HepG2 (cell line): ENCODE data around the gene CNTN4. TPM values are rescaled to one million over a fixed set of nuclear protein-coding genes. Genes with fewer than 3 reads are reported as not detected.

Experiments
- ATAC-seq: fragments of 200-7000 bp; cut with Tn5 transposase; 3 replicates; pipeline ENCODE4 v1.9.1; 2020; ENCODE audit warnings: mild to moderate bottlenecking, moderate library complexity
- BruUV-seq: library from RNA; stranded (reverse); fragments of 400-500 nt; replicated peaks from 2 replicates; lab custom pipeline; 2021; lab: Mats Ljungman, UMichigan
- CTCF ChIA-PET: fragments of 300-600 bp; formaldehyde crosslinking; extraction: SDS; loops from one replicate; lab custom pipeline; 2021; ENCODE audit warnings: low total read pairs, inconsistent platforms, low intra/inter-chr PET ratio; lab: Yijun Ruan, JAX
- POLR2A ChIA-PET: fragments of 350-600 bp; sonication (Branson Sonifier 250); formaldehyde crosslinking; loops from one replicate; lab custom pipeline; 2020; ENCODE audit warnings: antibody characterized with exemption, inconsistent platforms; lab: Yijun Ruan, JAX
- DNase-seq: peaks from one replicate; pipeline ENCODE4 v3.0.0-alpha.2; 2015; ENCODE audit warnings: low spot score
- FAIRE-seq: peaks from 3 replicates; lab custom pipeline; 2011; peaks lifted over from hg19 to GRCh38; lab: Jason Lieb, UNC
- H2AFZ ChIP-seq: one replicate; pipeline ENCODE4 v1.6.1; 2011; ENCODE audit warnings: low read length, inconsistent platforms
- H3K27ac ChIP-seq: fragments of 300-600 bp; 3 replicates; pipeline ENCODE4 v1.8.0; 2011; ENCODE audit warnings: mixed run types, mild to moderate bottlenecking, mixed read lengths, low read length, inconsistent platforms; ENCODE audit not compliant: insufficient read depth; ENCODE audit errors: extremely low read length
- H3K27me3 ChIP-seq, 2 experiments: fragments of 200-600 bp in 1 of 2; 2 replicates in 1 of 2; 3 replicates in 1 of 2; pipeline versions ENCODE4 v1.6.0 to v1.8.0; 2011; ENCODE audit warnings: low read length in 2 of 2, mild to moderate bottlenecking in 2 of 2, moderate library complexity in 2 of 2, inconsistent platforms in 1 of 2; ENCODE audit not compliant: insufficient read depth in 2 of 2, control insufficient read depth in 1 of 2
- H3K36me3 ChIP-seq, 2 experiments: fragments of 200-600 bp in 1 of 2; replicated peaks in 1 of 2; 2 replicates in 1 of 2; 3 replicates in 1 of 2; pipeline versions ENCODE4 v1.5.1 to v1.8.0; 2011; ENCODE audit warnings: low read length in 2 of 2, inconsistent platforms in 1 of 2; ENCODE audit not compliant: insufficient read depth in 2 of 2, control insufficient read depth in 1 of 2
- H3K4me1 ChIP-seq: 2 replicates; pipeline ENCODE4 v1.5.1; 2012; ENCODE audit warnings: low read length, inconsistent platforms; ENCODE audit not compliant: insufficient read depth
- H3K4me2 ChIP-seq: 2 replicates; pipeline ENCODE4 v1.6.0; 2011; ENCODE audit warnings: low read depth, low read length, inconsistent platforms
- H3K4me3 ChIP-seq, 3 experiments: fragments of 200-600 bp in 1 of 3; sonication (generic), shearing (Covaris generic) in 1 of 3; replicated peaks in 1 of 3; 2 replicates each; pipeline ENCODE4 v1.5.1; 2011 to 2016; ENCODE audit warnings: low read length in 3 of 3, inconsistent platforms in 2 of 3, low read depth in 2 of 3, mild to moderate bottlenecking in 2 of 3, control low read depth in 1 of 3, mixed read lengths in 1 of 3; ENCODE audit not compliant: insufficient read depth in 1 of 3
- H3K79me2 ChIP-seq: one replicate; pipeline ENCODE4 v1.6.1; 2011; ENCODE audit warnings: low read length, inconsistent platforms; ENCODE audit not compliant: insufficient read depth
- H3K9ac ChIP-seq: 2 replicates; pipeline ENCODE4 v1.6.0; 2011; ENCODE audit warnings: mild to moderate bottlenecking, low read depth, low read length, inconsistent platforms; ENCODE audit not compliant: insufficient read depth
- H3K9me3 ChIP-seq: 2 replicates; pipeline ENCODE4 v1.5.1; 2012; ENCODE audit warnings: mild to moderate bottlenecking, low read length
- H4K20me1 ChIP-seq: 2 replicates; pipeline ENCODE4 v1.6.0; 2011; ENCODE audit warnings: inconsistent platforms, mild to moderate bottlenecking, low read length, moderate library complexity; ENCODE audit not compliant: insufficient read depth
- ATF3 ChIP-seq: sonication (generic); formaldehyde crosslinking; IDR thresholded peaks from 2 replicates; pipeline ENCODE4 v1.4.0; 2020; ENCODE audit warnings: missing genetic modification reagents
- CBX2 ChIP-seq, 2 experiments: fragments of 200-600 bp in 1 of 2; sonication (generic); formaldehyde crosslinking in 1 of 2; IDR thresholded peaks; 2 replicates each; pipeline versions ENCODE4 v1.7.0 to v1.8.1; 2018 to 2022; ENCODE audit warnings: low read depth in 2 of 2, low read length in 1 of 2, mild to moderate bottlenecking in 1 of 2, missing genetic modification reagents in 1 of 2
- CENPT ChIP-seq: sonication (generic); formaldehyde crosslinking; IDR thresholded peaks from 2 replicates; pipeline ENCODE4 v1.8.0; 2022; ENCODE audit warnings: low read depth, mild to moderate bottlenecking, moderate library complexity, missing genetic modification reagents
- EP300 ChIP-seq, 3 experiments: sonication (generic) in 1 of 3; formaldehyde crosslinking in 1 of 3; IDR thresholded peaks; 2 replicates each; pipeline versions ENCODE4 v1.5.1 to v1.6.1; 2011 to 2020; ENCODE audit warnings: low read depth in 2 of 3, low read length in 2 of 3, borderline replicate concordance in 1 of 3, improper control_type of control experiment in 1 of 3, mild to moderate bottlenecking in 1 of 3, missing genetic modification reagents in 1 of 3, moderate library complexity in 1 of 3
- FOXA3 ChIP-seq: IDR thresholded peaks from 2 replicates; pipeline ENCODE4 v1.6.1; 2016; ENCODE audit warnings: missing genetic modification reagents, missing compliant biosample characterization
- PAX8 ChIP-seq: sonication (generic); formaldehyde crosslinking; IDR thresholded peaks from 2 replicates; pipeline ENCODE4 v1.8.0; 2022; ENCODE audit warnings: mild to moderate bottlenecking, missing genetic modification reagents, borderline replicate concordance
- PPARG ChIP-seq: conservative IDR thresholded peaks from 2 replicates; pipeline ENCODE4 v1.6.1; 2016; ENCODE audit warnings: missing biosample characterization, missing genetic modification reagents
- SMAD9 ChIP-seq: sonication (generic); formaldehyde crosslinking; IDR thresholded peaks from 2 replicates; pipeline ENCODE4 v1.5.1; 2020; ENCODE audit warnings: mild to moderate bottlenecking, missing genetic modification reagents
- ZBTB39 ChIP-seq: sonication (generic); formaldehyde crosslinking; IDR thresholded peaks from 2 replicates; pipeline ENCODE4 v1.5.0; 2020; ENCODE audit warnings: missing genetic modification reagents
- ZFY ChIP-seq: sonication (generic); formaldehyde crosslinking; IDR thresholded peaks from 2 replicates; pipeline ENCODE4 v1.4.0; 2020; ENCODE audit warnings: missing genetic modification reagents
- ZNF414 ChIP-seq: sonication (generic); formaldehyde crosslinking; IDR thresholded peaks from 2 replicates; pipeline ENCODE4 v1.5.0; 2020; ENCODE audit warnings: missing genetic modification reagents
- ZNF713 ChIP-seq: sonication (generic); formaldehyde crosslinking; IDR thresholded peaks from 2 replicates; pipeline ENCODE4 v1.4.0; 2020; ENCODE audit warnings: mild to moderate bottlenecking, missing genetic modification reagents
- WGBS: methylation state at CpG from one replicate; pipeline ENCODE4 v1.1.6; 2017; ENCODE audit warnings: low lambda C conversion rate; 5-methylcytosine and 5-hydroxymethylcytosine counted together
- in situ Hi-C: cut with HindIII; loops from 2 replicates; pipeline ENCODE4 v1.10.0; 2017; ENCODE audit warnings: low pct_unique_long_range_greater_than_20kb; ENCODE audit not compliant: extremely low pct_ligation_motif_present
- intact Hi-C: fragments of 100-400 bp; cut with micrococcal nuclease; formaldehyde crosslinking; loops from one replicate; pipeline ENCODE4 v1.10.0; 2022; ENCODE audit not compliant: unreplicated experiment
- polyA plus RNA-seq, 8 experiments: library from polyadenylated mRNA; depleted of rRNA in 3 of 8; stranded (reverse) in 7 of 8; unstranded in 1 of 8; fragments of >200 nt; fragmentation: Illumina TruSeq in 4 of 8; extraction: Trizol in 4 of 8; gene quantifications; 2 replicates each; pipeline versions ENCODE4 v1.2.1 to v1.2.3, GENCODE V29; 2011 to 2016; ENCODE audit warnings: low read depth in 4 of 8, missing spikeins in 1 of 8, mixed read lengths in 1 of 8; ENCODE audit not compliant: insufficient read depth in 1 of 8
- total RNA-seq, 5 experiments: library from RNA; depleted of rRNA; stranded (reverse); fragments of >200 nt; fragmentation: Illumina TruSeq; extraction: Trizol; gene quantifications; 2 replicates each; pipeline ENCODE4 v1.2.3, GENCODE V29; 2016; ENCODE audit warnings: low read depth in 1 of 5
- TF ChIP-seq, protein P1 (sequence below): sonication (generic); formaldehyde crosslinking; IDR thresholded peaks from 2 replicates; pipeline ENCODE4 v1.9.0; 2021; ENCODE audit warnings: missing genetic modification reagents, borderline replicate concordance
- TF ChIP-seq, protein P2 (sequence below): sonication (generic); formaldehyde crosslinking; IDR thresholded peaks from 2 replicates; pipeline ENCODE4 v1.8.0; 2022; ENCODE audit warnings: missing genetic modification reagents, mild to moderate bottlenecking, borderline replicate concordance

The CNTN4 gene
- total and polyA plus RNA-seq, 2 of the 13 experiments (the other 11 are each of a cell fraction or from before 2014, with no cell fraction given) = 0.01 to 0.13 TPM

DNA sequence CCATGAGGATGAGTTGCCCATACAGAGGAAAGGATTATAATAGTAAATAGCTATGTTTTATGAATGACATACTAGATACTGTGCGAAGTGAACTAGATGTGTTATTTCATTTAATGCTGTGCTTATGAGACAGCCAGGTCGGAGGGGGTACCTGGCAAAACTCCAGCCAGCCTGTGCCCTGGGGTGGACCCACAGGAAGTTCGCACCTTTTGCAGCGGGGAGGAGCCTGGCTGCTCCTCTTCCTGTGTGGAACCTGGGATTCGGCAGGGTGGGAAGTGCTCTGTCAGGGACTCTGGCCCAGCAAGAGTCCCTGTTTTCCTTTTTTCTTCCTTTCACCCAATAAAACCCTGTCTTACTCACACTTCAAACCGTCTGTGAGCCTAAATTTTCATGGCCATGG, 559.3 kb downstream of the CNTN4 start (continued):
- no peak for TF ChIP-seq ZBTB39 (CRISPR knock-in tag)
- TF ChIP-seq SMAD9 (CRISPR knock-in tag) = no peak

- in situ Hi-C loops = no loop called here
- H4K20me1 ChIP-seq = no peaks in the 10 kb centered on the region
- H3K9ac ChIP-seq = no peak overlapping the region
- no peaks in the 10 kb centered on the region for H3K79me2 ChIP-seq
- DNase-seq (no peak), FAIRE-seq (no peak), ATAC-seq (no peak)
- WGBS = 0% methylated on average over 3 of the region's 3 CpGs
- intact Hi-C loops = no loop called here
- POLR2A ChIA-PET = no interaction called here
- H3K36me3 ChIP-seq = no peaks in the 10 kb centered on the region
- H3K9me3 ChIP-seq = no peaks in the 10 kb centered on the region
- H3K4me1 ChIP-seq = no peaks in the 10 kb centered on the region
- CTCF ChIA-PET = no interaction called here
- no peaks in the 10 kb centered on the region for H3K27me3 ChIP-seq
- BruUV-seq = no TSS peak
- no peak overlapping the region for H2AFZ ChIP-seq
- H3K27ac ChIP-seq = no peak overlapping the region
- H3K4me2 ChIP-seq = no peak overlapping the region
- no peak overlapping the region for H3K4me3 ChIP-seq
- no peak for TF ChIP-seq ZNF414 (CRISPR knock-in tag)
- TF ChIP-seq, protein P1, sequence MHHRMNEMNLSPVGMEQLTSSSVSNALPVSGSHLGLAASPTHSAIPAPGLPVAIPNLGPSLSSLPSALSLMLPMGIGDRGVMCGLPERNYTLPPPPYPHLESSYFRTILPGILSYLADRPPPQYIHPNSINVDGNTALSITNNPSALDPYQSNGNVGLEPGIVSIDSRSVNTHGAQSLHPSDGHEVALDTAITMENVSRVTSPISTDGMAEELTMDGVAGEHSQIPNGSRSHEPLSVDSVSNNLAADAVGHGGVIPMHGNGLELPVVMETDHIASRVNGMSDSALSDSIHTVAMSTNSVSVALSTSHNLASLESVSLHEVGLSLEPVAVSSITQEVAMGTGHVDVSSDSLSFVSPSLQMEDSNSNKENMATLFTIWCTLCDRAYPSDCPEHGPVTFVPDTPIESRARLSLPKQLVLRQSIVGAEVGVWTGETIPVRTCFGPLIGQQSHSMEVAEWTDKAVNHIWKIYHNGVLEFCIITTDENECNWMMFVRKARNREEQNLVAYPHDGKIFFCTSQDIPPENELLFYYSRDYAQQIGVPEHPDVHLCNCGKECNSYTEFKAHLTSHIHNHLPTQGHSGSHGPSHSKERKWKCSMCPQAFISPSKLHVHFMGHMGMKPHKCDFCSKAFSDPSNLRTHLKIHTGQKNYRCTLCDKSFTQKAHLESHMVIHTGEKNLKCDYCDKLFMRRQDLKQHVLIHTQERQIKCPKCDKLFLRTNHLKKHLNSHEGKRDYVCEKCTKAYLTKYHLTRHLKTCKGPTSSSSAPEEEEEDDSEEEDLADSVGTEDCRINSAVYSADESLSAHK = no peak
- no peak for TF ChIP-seq FOXA3 (CRISPR knock-in tag)
- no peak for TF ChIP-seq PPARG (CRISPR knock-in tag)
- TF ChIP-seq EP300 (IDR thresholded peaks at IDR 0.05; ENCODE audit: low read depth in 2 of 2, low read length in 2 of 2) = no peak
- TF ChIP-seq EP300 (CRISPR knock-in tag; IDR thresholded peaks at IDR 0.05; ENCODE audit: borderline replicate concordance) = no peak
- no peak for TF ChIP-seq ZNF713 (CRISPR knock-in tag)
- TF ChIP-seq, protein P2, sequence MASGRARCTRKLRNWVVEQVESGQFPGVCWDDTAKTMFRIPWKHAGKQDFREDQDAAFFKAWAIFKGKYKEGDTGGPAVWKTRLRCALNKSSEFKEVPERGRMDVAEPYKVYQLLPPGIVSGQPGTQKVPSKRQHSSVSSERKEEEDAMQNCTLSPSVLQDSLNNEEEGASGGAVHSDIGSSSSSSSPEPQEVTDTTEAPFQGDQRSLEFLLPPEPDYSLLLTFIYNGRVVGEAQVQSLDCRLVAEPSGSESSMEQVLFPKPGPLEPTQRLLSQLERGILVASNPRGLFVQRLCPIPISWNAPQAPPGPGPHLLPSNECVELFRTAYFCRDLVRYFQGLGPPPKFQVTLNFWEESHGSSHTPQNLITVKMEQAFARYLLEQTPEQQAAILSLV (CRISPR knock-in tag) = no peak
- TF ChIP-seq ZFY = no peak
- TF ChIP-seq CENPT = no peak
- TF ChIP-seq ATF3 = no peak
- TF ChIP-seq PAX8 (CRISPR knock-in tag) = no peak
- TF ChIP-seq CBX2 (IDR thresholded peaks at IDR 0.05; ENCODE audit: low read depth, low read length) = no peak
- TF ChIP-seq CBX2 (CRISPR knock-in tag; IDR thresholded peaks at IDR 0.05; ENCODE audit: low read depth) = no peak
Measured at GRCh38 chr3:2659896-2660295, 561.2 kb downstream of the CNTN4 start.
